Activated naive CD8-positive, alpha-beta T cell (primary cell): ENCODE data around the gene RIC1.
"Not testable (repeated sequence)": the region's sequence is repeated elsewhere in the genome, so short reads cannot be mapped to it uniquely, and the experiment has no call there.

Experiments used
- H3K27ac Mint-ChIP-seq: one replicate; pipeline ENCODE4 v1.8.0; 2021; ENCODE audit warnings: mixed read lengths
- H3K27me3 Mint-ChIP-seq: one replicate; pipeline ENCODE4 v1.8.0; 2021; ENCODE audit warnings: mixed read lengths
- H3K36me3 Mint-ChIP-seq: one replicate; pipeline ENCODE4 v1.8.0; 2021; ENCODE audit warnings: mixed read lengths
- H3K4me1 Mint-ChIP-seq: one replicate; pipeline ENCODE4 v1.8.0; 2021; ENCODE audit warnings: low read depth, mixed read lengths
- H3K4me3 Mint-ChIP-seq: one replicate; pipeline ENCODE4 v1.8.0; 2021; ENCODE audit warnings: mild to moderate bottlenecking, mixed read lengths
- H3K9me3 Mint-ChIP-seq: one replicate; pipeline ENCODE4 v1.8.0; 2021; ENCODE audit warnings: low read depth, mixed read lengths

RIC1 gene

DNA sequence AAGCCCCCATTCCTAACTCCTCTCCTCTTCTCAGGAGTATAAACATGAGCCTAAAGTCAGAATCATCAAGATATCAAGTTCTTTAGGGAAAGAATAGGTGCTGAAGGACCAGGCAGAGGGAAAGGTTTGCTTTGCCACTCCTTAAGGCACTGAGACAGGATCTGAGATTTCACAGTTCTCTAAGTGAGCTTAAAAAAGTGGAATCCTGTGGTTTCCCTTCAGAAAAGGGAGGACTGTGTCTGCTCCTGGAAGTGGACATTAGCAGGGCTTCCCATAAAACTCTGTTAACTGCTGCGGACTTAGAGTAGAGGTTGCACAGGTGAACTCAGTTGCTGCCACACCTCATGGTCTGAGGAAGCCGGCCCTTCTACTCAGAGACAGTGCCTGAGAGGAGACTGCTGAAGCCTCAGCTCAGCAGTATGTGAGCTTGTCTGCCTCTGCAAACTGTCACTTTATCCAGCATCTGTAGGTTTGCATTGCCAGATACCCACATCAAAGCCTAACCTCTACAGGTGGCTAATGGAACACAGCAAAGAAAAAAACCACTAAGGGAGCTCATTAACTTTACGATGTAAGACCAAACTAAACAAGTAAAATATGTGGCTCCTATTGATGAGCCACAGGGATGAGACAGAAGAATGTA, 42.9 kb downstream of the RIC1 start:
- Mint-ChIP-seq H3K9me3 (no peaks in the 10 kb centered on the region), H3K27ac (peak overlapping the region; percentile 46), H3K4me1 (peaks cover 51% of the 10 kb centered on the region), H3K27me3 (no peaks in the 10 kb centered on the region), H3K4me3 (peak overlapping the region; percentile 32), H3K36me3 (peaks cover 13% of the 10 kb centered on the region)

DNA sequence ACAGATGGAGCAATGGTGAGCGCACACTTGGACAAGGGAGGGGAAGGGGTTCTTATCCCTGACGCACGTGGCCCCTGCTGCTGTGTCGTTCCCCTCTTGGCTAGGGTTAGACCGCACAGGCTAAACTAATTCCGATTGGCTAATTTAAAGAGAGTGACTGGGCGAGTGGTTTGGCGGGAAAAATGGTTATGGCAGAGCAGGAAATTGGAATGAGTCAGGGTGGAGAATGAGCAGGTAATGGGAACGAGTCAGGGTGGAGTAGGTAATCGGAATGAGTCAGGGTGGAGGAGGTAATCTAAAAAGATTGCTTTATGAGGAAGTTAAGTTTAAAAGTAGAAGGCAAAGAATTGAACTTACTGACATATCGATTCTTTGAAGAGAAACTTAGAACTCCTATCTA, 46.1 kb downstream of the RIC1 start:
- H3K9me3 Mint-ChIP-seq, H3K27me3 Mint-ChIP-seq, H3K36me3 Mint-ChIP-seq, H3K4me3 Mint-ChIP-seq, H3K27ac Mint-ChIP-seq: not testable (repeated sequence)
- H3K4me1 Mint-ChIP-seq, result peaks cover 26% of the 10 kb centered on the region

DNA sequence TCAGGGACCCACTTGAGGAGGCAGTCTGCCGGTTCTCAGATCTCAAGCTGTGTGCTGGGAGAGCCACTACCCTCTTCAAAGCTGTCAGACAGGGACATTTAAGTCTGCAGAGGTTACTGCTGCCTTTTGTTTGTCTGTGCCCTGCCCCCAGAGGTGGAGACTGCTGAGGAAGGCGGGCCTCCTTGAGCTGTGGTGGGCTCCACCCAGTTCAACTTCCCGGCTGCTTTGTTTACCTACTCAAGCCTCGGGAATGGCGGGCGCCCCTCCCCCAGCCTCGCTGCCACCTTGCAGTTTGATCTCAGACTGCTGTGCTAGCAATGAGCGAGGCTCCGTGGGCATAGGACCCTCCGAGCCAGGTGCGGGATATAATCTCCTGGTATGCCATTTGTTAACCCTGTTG, 54.7 kb downstream of the RIC1 start:
- H3K4me1 Mint-ChIP-seq, result peaks cover 23% of the 10 kb centered on the region
- peaks cover 21% of the 10 kb centered on the region for H3K36me3 Mint-ChIP-seq
- H3K27me3 Mint-ChIP-seq, H3K4me3 Mint-ChIP-seq, H3K9me3 Mint-ChIP-seq, H3K27ac Mint-ChIP-seq: not testable (repeated sequence)

DNA sequence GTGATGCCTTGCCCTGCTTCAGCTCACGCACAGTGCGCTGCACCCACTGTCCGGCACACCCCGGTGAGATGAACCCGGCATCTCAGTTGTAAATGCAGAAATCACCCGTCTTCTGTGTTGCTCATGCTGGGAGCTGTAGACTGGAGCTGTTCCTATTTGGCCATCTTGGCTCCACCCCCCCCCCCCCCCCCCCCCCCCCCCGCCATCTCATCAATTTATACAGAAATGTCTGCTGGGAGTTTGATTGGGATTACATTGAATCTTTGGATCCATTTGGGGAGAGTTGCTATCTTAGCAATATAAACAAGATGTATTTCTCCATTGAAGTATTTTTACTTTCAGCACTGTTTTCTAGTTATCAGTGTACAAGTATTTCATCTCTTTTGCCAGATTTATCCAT, 55.2 kb downstream of the RIC1 start:
- Mint-ChIP-seq H3K4me3 (no peak overlapping the region), H3K27ac (no peak overlapping the region), H3K9me3 (peaks cover 8% of the 10 kb centered on the region), H3K4me1 (peaks cover 23% of the 10 kb centered on the region), H3K27me3 (no peaks in the 10 kb centered on the region), H3K36me3 (peaks cover 20% of the 10 kb centered on the region)

DNA sequence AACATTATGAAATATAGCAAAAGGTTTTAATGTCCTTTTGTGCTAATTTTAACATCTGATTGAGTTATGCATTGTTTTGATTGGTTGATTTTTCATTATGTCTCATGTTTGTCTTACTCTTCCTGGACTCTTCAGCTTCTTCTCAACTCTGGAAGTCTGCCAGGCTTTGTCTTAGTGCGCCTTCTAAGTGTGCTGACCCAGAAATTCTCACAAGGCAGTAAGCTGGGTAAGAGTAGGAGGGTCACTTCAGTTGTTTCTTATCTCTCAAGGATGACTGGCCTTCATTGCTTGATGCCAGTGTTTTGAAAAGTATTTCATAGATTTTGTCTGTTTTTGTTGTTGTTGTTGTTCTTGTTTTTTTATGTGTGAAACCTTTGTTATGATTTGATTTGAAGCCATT, 59.2 kb downstream of the RIC1 start:
- Mint-ChIP-seq H3K27ac (no peak overlapping the region), H3K27me3 (no peaks in the 10 kb centered on the region), H3K9me3 (peaks cover 4% of the 10 kb centered on the region), H3K36me3 (peaks cover 8% of the 10 kb centered on the region), H3K4me3 (no peak overlapping the region), H3K4me1 (peaks cover 15% of the 10 kb centered on the region)

DNA sequence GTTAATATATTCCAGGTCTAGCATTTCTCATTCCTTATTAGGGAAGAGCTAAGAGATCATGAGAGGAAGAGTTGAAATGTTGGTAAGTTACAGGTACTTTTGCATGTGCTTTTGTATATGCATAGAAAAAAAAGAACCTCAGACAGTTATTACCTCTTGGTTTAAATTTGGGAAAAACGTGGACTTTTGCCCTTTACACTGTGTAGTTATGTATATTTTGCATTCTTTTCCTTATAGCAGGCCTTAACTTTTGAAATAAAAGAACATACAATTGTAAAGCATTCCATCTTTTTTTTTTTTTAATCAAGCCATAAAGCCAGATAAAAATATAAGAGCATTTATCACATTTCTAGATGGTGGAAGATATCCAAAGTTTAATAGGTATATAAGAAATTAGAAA, 61.4 kb downstream of the RIC1 start:
- no peak overlapping the region for H3K27ac Mint-ChIP-seq
- H3K36me3 Mint-ChIP-seq, result peaks cover 6% of the 10 kb centered on the region

DNA sequence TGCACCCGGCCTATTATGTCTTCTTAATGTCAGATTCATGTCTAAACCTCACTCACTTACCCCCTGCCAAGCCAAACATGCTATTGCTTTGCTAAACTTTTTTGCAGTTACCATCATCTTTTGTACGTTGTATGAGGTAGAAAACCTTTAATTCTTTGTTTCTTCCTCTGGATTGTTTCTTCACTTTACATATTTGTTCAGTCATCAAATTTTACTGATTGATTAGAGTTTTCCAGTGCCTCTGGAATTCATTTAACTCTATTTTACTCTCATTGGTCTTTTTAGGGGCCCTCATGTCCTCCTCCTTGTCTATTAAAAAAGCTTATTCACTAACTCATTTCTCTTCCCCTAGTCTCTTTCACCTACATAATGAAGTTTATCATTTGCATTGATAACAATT, 67.0 kb downstream of the RIC1 start:
- Mint-ChIP-seq H3K27me3 (no peaks in the 10 kb centered on the region), H3K4me1 (peaks cover 12% of the 10 kb centered on the region), H3K36me3 (peaks cover 18% of the 10 kb centered on the region), H3K9me3 (no peaks in the 10 kb centered on the region), H3K27ac (no peak overlapping the region), H3K4me3 (no peak overlapping the region)

More for the DNA sequence above, 61.4 kb downstream of the RIC1 start:
- peaks cover 16% of the 10 kb centered on the region for H3K4me1 Mint-ChIP-seq
- H3K9me3 Mint-ChIP-seq, result no peaks in the 10 kb centered on the region
- H3K27me3 Mint-ChIP-seq, result no peaks in the 10 kb centered on the region
- no peak overlapping the region for H3K4me3 Mint-ChIP-seq

DNA sequence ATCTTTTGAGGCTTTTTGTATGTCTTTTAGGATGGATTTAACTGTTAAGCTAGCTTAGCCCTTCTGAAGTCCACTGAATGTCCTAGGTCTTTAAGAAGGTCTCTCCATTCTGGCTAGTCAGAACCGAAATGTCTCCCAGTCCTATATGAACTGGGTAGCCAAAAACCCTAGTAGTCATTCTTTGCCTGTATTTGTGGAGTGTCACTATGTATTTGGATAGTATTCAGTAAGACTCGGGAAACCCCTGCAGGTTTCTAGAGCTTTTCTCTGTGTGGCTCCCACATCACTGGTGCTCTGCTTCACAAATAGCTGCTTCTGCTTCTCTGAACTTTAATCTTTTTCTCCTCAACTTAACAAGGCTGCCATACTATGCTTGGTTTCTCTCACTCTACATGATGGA, 68.0 kb downstream of the RIC1 start:
- Mint-ChIP-seq H3K4me3 (no peak overlapping the region), H3K9me3 (no peaks in the 10 kb centered on the region), H3K36me3 (peaks cover 21% of the 10 kb centered on the region), H3K4me1 (peaks cover 12% of the 10 kb centered on the region), H3K27ac (no peak overlapping the region), H3K27me3 (no peaks in the 10 kb centered on the region)

DNA sequence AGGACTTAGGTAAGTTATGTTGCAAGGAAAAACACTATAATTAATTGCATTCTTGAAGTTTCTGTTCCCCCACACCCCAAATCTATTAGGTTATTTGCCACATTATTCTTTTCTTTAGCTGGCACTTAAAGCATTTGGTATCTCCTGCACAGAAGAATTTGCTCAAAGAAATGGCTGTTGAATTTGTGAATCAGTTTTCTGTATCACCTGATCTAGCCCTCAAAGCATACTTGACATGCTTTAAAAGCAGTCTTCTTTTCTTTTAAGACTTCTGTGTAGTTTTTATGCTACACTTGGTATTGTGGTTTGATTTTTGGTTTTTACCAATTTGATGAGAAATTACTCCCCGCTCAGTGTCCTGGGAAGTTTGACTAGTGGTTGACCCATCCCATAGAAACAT, 69.1 kb downstream of the RIC1 start:
- no peaks in the 10 kb centered on the region for H3K27me3 Mint-ChIP-seq

DNA sequence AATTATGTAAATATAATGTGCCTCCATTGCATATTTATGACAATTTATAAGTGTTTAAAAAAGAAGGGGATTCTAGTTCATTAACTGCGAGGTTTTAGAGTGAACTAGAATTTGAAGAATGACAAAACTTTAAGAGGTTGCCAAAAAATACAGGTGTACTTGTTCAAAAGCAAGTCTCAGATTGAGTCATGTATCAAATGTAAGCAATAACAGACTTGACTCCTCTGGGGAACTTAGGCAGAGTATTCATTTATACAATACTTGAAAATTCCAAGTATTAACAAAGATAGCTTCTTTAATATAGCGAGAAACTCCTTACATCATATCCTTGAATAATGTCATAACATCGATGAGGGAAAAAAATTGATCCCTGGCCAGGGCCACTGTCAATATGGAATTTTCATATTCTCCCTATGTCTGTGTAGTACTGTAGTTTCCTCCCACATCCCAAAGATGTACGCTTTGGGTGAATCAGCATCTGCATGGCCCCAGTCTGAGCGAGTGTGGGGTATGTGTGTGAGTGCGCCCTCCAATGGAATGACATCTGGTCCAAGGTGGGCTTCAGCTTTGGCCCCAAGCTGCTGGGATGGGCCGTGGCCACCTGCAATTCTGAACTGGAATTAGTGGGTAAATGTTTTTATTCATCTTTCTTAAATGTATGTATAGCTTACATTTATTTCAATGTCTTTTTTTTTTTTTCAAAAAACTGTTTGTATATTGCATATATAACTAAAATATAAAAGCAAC, 70.1 kb downstream of the RIC1 start:
- no peak overlapping the region for H3K27ac Mint-ChIP-seq
- peaks cover 32% of the 10 kb centered on the region for H3K36me3 Mint-ChIP-seq
- H3K4me1 Mint-ChIP-seq, result peaks cover 12% of the 10 kb centered on the region
- peaks cover 8% of the 10 kb centered on the region for H3K9me3 Mint-ChIP-seq
- H3K27me3 Mint-ChIP-seq, result no peaks in the 10 kb centered on the region
- no peak overlapping the region for H3K4me3 Mint-ChIP-seq

More for the DNA sequence above, 69.1 kb downstream of the RIC1 start:
- peaks cover 28% of the 10 kb centered on the region for H3K36me3 Mint-ChIP-seq
- peaks cover 12% of the 10 kb centered on the region for H3K4me1 Mint-ChIP-seq
- H3K27ac Mint-ChIP-seq, result peak overlapping the region; percentile 11
- H3K4me3 Mint-ChIP-seq, result no peak overlapping the region
- H3K9me3 Mint-ChIP-seq, result peaks cover 4% of the 10 kb centered on the region

DNA sequence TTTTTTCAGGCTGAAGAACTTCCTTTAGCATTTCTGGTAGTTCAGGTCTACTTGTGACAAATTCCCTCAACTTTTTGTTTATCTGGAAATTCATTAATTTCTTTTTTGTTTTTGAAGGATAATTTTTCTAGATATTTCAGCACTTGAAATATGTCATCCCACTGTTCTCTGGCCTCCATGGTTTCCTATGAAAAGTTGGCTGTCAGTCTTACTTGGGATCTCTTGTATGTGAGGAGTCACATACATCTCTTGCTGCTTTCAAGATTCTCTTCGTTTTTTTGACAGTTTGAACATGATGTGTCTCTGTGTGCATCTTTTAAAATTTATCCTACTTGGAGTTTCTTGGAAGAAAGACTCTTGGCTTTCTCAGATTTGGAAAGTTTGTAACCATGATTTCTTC, 79.5 kb downstream of the RIC1 start:
- peaks cover 38% of the 10 kb centered on the region for H3K36me3 Mint-ChIP-seq
- H3K4me3 Mint-ChIP-seq, result no peak overlapping the region
- H3K4me1 Mint-ChIP-seq, result peaks cover 1% of the 10 kb centered on the region
- H3K9me3 Mint-ChIP-seq, result peaks cover 21% of the 10 kb centered on the region
- H3K27ac Mint-ChIP-seq, result no peak overlapping the region
- H3K27me3 Mint-ChIP-seq, result no peaks in the 10 kb centered on the region

DNA sequence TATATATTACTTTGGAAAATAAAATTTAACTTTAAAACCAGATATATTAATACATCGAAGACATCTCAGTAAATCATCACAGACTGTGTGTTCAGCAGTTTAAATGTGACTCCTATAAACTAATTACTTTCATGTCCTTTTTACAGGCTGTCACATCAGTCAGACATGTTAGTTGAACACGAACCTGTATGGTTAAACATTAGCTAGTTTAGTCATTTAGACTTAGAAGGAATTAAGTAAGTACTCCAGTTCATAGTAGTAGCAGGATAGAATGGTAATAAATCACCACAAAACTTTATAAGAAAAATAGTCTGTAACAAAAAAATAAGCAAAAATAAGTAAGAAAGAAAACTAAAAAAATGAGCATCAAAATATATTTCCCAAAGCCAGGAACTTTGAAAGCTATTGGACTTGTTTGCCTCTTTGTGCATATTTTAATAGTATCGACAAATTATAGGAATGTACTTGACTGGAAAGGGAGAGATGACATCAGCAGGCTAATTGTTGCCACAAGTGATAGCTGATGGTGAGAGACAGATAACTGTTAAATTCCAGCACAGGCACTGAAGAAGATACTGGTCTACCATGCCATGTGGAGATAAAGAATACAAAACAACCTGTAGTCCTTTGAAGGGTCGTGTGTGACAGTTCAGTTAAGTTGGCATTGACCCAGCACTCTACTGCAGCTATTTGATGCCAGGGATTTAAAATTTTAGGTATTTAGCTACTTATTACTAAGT, 83.9 kb downstream of the RIC1 start:
- peaks cover 20% of the 10 kb centered on the region for H3K9me3 Mint-ChIP-seq
- H3K27ac Mint-ChIP-seq, result no peak overlapping the region
- H3K27me3 Mint-ChIP-seq, result no peaks in the 10 kb centered on the region
- H3K36me3 Mint-ChIP-seq, result peaks cover 47% of the 10 kb centered on the region
- H3K4me1 Mint-ChIP-seq, result peaks cover 7% of the 10 kb centered on the region
- H3K4me3 Mint-ChIP-seq, result no peak overlapping the region

DNA sequence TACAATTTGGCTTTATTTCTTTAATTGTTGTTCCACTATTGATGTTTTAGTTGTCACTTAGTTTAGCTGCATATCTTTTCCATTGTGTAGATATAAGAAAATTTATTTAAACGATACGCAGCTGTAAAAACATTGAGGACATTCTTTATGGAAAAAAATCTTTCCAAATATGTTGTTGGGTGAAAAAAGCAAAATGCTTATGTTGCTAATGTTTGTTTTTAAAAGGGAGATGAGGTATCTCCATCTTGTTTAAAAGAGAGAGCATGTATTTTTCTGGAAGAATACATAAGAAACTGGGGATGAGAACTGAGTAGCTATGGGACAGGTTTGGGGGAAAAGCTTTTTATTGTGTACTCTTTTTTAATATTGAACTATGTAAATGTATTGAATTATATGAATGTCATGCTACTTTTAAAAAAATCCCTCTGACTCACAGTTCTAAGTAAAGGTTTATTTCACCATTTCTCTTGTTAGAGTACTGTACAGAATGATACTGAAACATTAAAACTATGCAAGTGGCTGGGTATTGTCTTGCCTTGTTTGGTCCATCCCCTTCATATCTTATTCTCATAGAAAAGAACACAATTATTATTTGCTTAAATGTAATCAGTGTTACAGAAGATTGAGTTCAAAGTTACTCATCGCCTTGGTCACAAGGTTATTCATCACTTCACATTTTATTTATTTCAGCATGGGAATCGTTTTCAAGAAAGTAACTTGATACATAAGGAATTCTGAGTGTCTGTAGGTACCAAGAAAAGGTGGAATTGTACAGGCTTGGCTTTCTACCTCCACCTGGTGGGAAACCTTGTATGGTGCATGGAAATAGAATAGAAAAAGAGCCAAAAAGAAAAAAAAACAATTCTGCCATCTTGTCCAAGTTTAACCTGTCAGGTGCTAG, 85.8 kb downstream of the RIC1 start:
- peaks cover 37% of the 10 kb centered on the region for H3K36me3 Mint-ChIP-seq
- peaks cover 12% of the 10 kb centered on the region for H3K4me1 Mint-ChIP-seq
- H3K27ac Mint-ChIP-seq, result peak overlapping the region; percentile 41
- H3K27me3 Mint-ChIP-seq, result no peaks in the 10 kb centered on the region
- no peak overlapping the region for H3K4me3 Mint-ChIP-seq
- peaks cover 5% of the 10 kb centered on the region for H3K9me3 Mint-ChIP-seq

DNA sequence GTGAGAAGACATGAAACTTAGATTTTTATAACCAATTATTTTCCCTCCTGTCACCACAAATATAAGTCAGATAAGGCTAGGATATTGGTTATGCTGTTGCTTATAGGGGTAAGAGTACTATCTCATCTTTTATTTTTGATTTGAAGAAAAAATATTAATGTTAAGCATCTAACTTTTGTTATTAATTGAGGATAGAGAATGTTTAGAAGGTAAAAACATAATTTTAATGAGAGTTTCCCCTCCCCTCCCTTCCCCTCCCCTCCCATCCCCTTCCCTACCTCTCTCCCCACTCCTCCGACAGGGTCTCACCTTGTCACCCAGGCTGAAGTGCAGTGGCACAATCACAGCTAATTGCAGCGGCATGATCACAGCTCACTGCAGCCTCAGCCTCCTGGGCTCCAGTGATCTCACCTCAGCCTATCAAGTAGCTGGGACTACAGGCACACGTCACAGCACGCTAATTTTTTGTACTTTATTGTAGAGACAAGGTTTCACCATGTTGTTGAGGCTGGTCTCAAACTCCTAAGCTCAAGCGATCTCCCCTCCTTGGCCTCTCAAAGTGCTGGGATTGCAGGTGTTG, 86.7 kb downstream of the RIC1 start:
- Mint-ChIP-seq H3K36me3 (peaks cover 36% of the 10 kb centered on the region), H3K27me3 (no peaks in the 10 kb centered on the region), H3K9me3 (peaks cover 5% of the 10 kb centered on the region), H3K27ac (no peak overlapping the region), H3K4me1 (peaks cover 13% of the 10 kb centered on the region), H3K4me3 (no peak overlapping the region)
